Peyer's patch (tissue), 4 donors: ENCODE results near the gene ACSM6.

Experiments
- CTCF ChIP-seq, 6 experiments: fragments of 450-650 bp in 4 of 6; fragments of 200-600 bp in 2 of 6; sonication (generic) in 1 of 6; IDR thresholded peaks; one replicate each; pipeline ENCODE4 v1.5.1; 2017 to 2019; ENCODE audit warnings: antibody characterized with exemption in 6 of 6, mild to moderate bottlenecking in 3 of 6, moderate library complexity in 1 of 6
- POLR2A ChIP-seq, 2 donors: fragments of 450-650 bp; IDR thresholded peaks; one replicate each; pipeline ENCODE4 v1.5.1; 2017; ENCODE audit warnings: antibody characterized with exemption in 2 of 2, mild to moderate bottlenecking in 2 of 2, moderate library complexity in 2 of 2

GRCh38 chr10:95178797-95179196 lies 15.2 kb upstream of the ACSM6 start:
- TF ChIP-seq CTCF (IDR thresholded peaks at IDR 0.05) (no peak), POLR2A (IDR thresholded peaks at IDR 0.05) (no peak)
